Liver (tissue), 9 donors: Measurements from ENCODE around the gene UQCR10. TPM values are rescaled to one million over a fixed set of nuclear protein-coding genes. Genes with fewer than 3 reads are reported as not detected.

Experiments used
- DNase-seq: peaks from one replicate; pipeline ENCODE4 v3.0.0-alpha.2; 2017; ENCODE audit warnings: low spot score
- H3K27ac ChIP-seq, 2 donors: one replicate each; pipeline ENCODE4 v1.7.0; 2013; ENCODE audit warnings: inconsistent platforms in 2 of 2, low read length in 2 of 2, control low read depth in 1 of 2, low read depth in 1 of 2, mild to moderate bottlenecking in 1 of 2
- H3K27me3 ChIP-seq, 4 donors: one replicate each; pipeline versions ENCODE4 v1.6.1 to v1.7.0; 2013; ENCODE audit warnings: low read length in 3 of 4, inconsistent platforms in 1 of 4, mild to moderate bottlenecking in 1 of 4, moderate library complexity in 1 of 4; ENCODE audit not compliant: control insufficient read depth in 4 of 4, insufficient read depth in 4 of 4
- H3K36me3 ChIP-seq, 4 donors: one replicate each; pipeline versions ENCODE4 v1.6.1 to v1.7.0; 2013; ENCODE audit warnings: low read length in 3 of 4, mild to moderate bottlenecking in 3 of 4, low read depth in 1 of 4, moderate library complexity in 1 of 4; ENCODE audit not compliant: control insufficient read depth in 4 of 4, insufficient read depth in 3 of 4
- H3K4me1 ChIP-seq, 4 donors: one replicate each; pipeline versions ENCODE4 v1.6.1 to v1.7.0; 2013; ENCODE audit warnings: low read length in 3 of 4, mild to moderate bottlenecking in 3 of 4, moderate library complexity in 1 of 4; ENCODE audit not compliant: control insufficient read depth in 4 of 4, insufficient read depth in 4 of 4
- H3K4me3 ChIP-seq, 3 donors: one replicate each; pipeline versions ENCODE4 v1.6.1 to v1.7.0; 2013; ENCODE audit warnings: low read length in 3 of 3, control low read depth in 1 of 3, low read depth in 1 of 3, mild to moderate bottlenecking in 1 of 3
- H3K9ac ChIP-seq, 2 donors: one replicate each; pipeline ENCODE4 v1.7.0; 2013; ENCODE audit warnings: low read length in 2 of 2, mild to moderate bottlenecking in 2 of 2, moderate library complexity in 2 of 2, control low read depth in 1 of 2, low read depth in 1 of 2
- H3K9me3 ChIP-seq, 4 donors: one replicate each; pipeline versions ENCODE4 v1.6.1 to v1.7.0; 2013; ENCODE audit warnings: low read length in 3 of 4; ENCODE audit not compliant: control insufficient read depth in 4 of 4
- ATF3 ChIP-seq: IDR thresholded peaks from 2 replicates; pipeline ENCODE4 v1.6.1; 2016; ENCODE audit warnings: antibody characterized with exemption
- CTCF ChIP-seq: fragments of 150-350 bp; IDR thresholded peaks from 2 replicates; pipeline ENCODE4 v1.5.1; 2017; ENCODE audit warnings: improper control_type of control experiment, low read depth, low read length; ENCODE audit not compliant: missing input control
- EGR1 ChIP-seq, 2 donors: IDR thresholded peaks; 2 replicates each; pipeline ENCODE4 v1.6.1; 2016 to 2018; ENCODE audit warnings: antibody characterized with exemption in 2 of 2, low read depth in 2 of 2
- FOXA1 ChIP-seq: IDR thresholded peaks from 2 replicates; pipeline ENCODE4 v1.6.1; 2016; ENCODE audit warnings: antibody characterized with exemption
- FOXA2 ChIP-seq: IDR thresholded peaks from 2 replicates; pipeline ENCODE4 v1.6.1; 2016; ENCODE audit warnings: antibody characterized with exemption
- GABPA ChIP-seq, 2 donors: IDR thresholded peaks in 1 of 2; conservative IDR thresholded peaks in 1 of 2; 2 replicates each; pipeline ENCODE4 v1.6.1; 2016; ENCODE audit warnings: antibody characterized with exemption in 2 of 2, mild to moderate bottlenecking in 1 of 2, moderate library complexity in 1 of 2
- HNF4A ChIP-seq, 2 donors: conservative IDR thresholded peaks; 2 replicates each; pipeline ENCODE4 v1.6.1; 2016; ENCODE audit warnings: antibody characterized with exemption in 2 of 2, mild to moderate bottlenecking in 2 of 2
- HNF4G ChIP-seq: IDR thresholded peaks from 2 replicates; pipeline ENCODE4 v1.6.1; 2016; ENCODE audit warnings: antibody characterized with exemption
- JUND ChIP-seq, 2 donors: IDR thresholded peaks; 2 replicates each; pipeline ENCODE4 v1.6.1; 2016; ENCODE audit warnings: antibody characterized with exemption in 2 of 2
- MAX ChIP-seq: IDR thresholded peaks from 2 replicates; pipeline ENCODE4 v1.6.1; 2016; ENCODE audit warnings: antibody characterized with exemption
- NR2F2 ChIP-seq: IDR thresholded peaks from 2 replicates; pipeline ENCODE4 v1.6.1; 2016; ENCODE audit warnings: antibody characterized with exemption
- RAD21 ChIP-seq, 2 donors: IDR thresholded peaks; 2 replicates each; pipeline ENCODE4 v1.6.1; 2016; ENCODE audit warnings: antibody characterized with exemption in 2 of 2, mild to moderate bottlenecking in 2 of 2
- RXRA ChIP-seq, 2 donors: IDR thresholded peaks; 2 replicates each; pipeline ENCODE4 v1.6.1; 2017 to 2018; ENCODE audit warnings: antibody characterized with exemption in 2 of 2, mild to moderate bottlenecking in 1 of 2
- SP1 ChIP-seq: IDR thresholded peaks from 2 replicates; pipeline ENCODE4 v1.6.1; 2018; ENCODE audit warnings: antibody characterized with exemption, mild to moderate bottlenecking
- TAF1 ChIP-seq: conservative IDR thresholded peaks from 2 replicates; pipeline ENCODE4 v1.6.1; 2016; ENCODE audit warnings: antibody characterized with exemption, mild to moderate bottlenecking
- YY1 ChIP-seq: IDR thresholded peaks from 2 replicates; pipeline ENCODE4 v1.6.1; 2016; ENCODE audit warnings: antibody characterized with exemption, mild to moderate bottlenecking
- ZBTB33 ChIP-seq: IDR thresholded peaks from 2 replicates; pipeline ENCODE4 v1.6.1; 2016; ENCODE audit warnings: antibody characterized with exemption
- WGBS: extraction: QIAGEN DNeasy Blood & Tissue Kit; methylation state at CpG from one replicate; pipeline ENCODE4 v1.1.7; 2013; 5-methylcytosine and 5-hydroxymethylcytosine counted together
- polyA plus RNA-seq, 2 donors: library from polyadenylated mRNA; stranded (reverse) in 1 of 2; unstranded in 1 of 2; fragments of 200-250 nt in 1 of 2; fragments of >200 nt in 1 of 2; fragmentation: Nextera tagmentation in 1 of 2; extraction: Ambion mirVana in 1 of 2; gene quantifications; one replicate each; pipeline versions ENCODE4 v1.2.1 to v1.2.3, GENCODE V29; 2013 to 2015
- total RNA-seq, 2 donors: library from RNA; depleted of rRNA; stranded (reverse); fragments of >200 nt; gene quantifications; one replicate each; pipeline ENCODE4 v1.2.3, GENCODE V29; 2014
- donor health status: healthy.
- donor health status: healthy.
- donor health status: healthy.
- donor health status: healthy.
- donor health status: healthy.

Gene UQCR10
- total and polyA plus RNA-seq, 4 donors: 40.2 to 243 (median 102) TPM

GRCh38 chr22:29793396-29793795 lies 26.2 kb downstream of the UQCR10 start:
- Histone ChIP-seq H3K27me3 (no peaks in the 10 kb centered on the region), H3K4me1 (peaks cover 5 to 18% (median 8%) of the 10 kb centered on the region in 4 donors), H3K4me3 (no peak overlapping the region), H3K27ac (no peak overlapping the region), H3K9me3 (no peaks in the 10 kb centered on the region), H3K9ac (no peak overlapping the region), H3K36me3 (peaks cover 20 to 60% (median 38%) of the 10 kb centered on the region in 4 donors)
- WGBS: 97% methylated on average over 17 of the region's 17 CpGs
- no peak for DNase-seq
- no peak for TF ChIP-seq ZBTB33
- no peak for TF ChIP-seq MAX
- no peak for TF ChIP-seq FOXA1
- TF ChIP-seq HNF4G: no peak
- TF ChIP-seq FOXA2: no peak

GRCh38 chr22:29795663-29796062 lies 28.5 kb downstream of the UQCR10 start:
- WGBS: 87% methylated on average over 5 of the region's 5 CpGs

More at GRCh38 chr22:29795663-29796062, 28.5 kb downstream of the UQCR10 start:
- no peaks in the 10 kb centered on the region for H3K9me3 ChIP-seq
- H3K27me3 ChIP-seq: no peaks in the 10 kb centered on the region
- DNase-seq: no peak
- peaks cover 8 to 43% (median 25%) of the 10 kb centered on the region in 4 donors for H3K36me3 ChIP-seq
- TF ChIP-seq SP1: no peak
- TF ChIP-seq HNF4G: no peak
- TF ChIP-seq TAF1: no peak
- TF ChIP-seq RAD21 (IDR thresholded peaks at IDR 0.05): no peak
- no peak for TF ChIP-seq FOXA2
- no peak for TF ChIP-seq FOXA1
- no peak for TF ChIP-seq JUND (IDR thresholded peaks at IDR 0.05)
- TF ChIP-seq ZBTB33: no peak
- no peak for TF ChIP-seq YY1
- TF ChIP-seq MAX: no peak
- TF ChIP-seq GABPA (IDR thresholded peaks at IDR 0.05 in 1 of 2, conservative IDR thresholded peaks at IDR 0.05 in 1 of 2): no peak
- no peak for TF ChIP-seq NR2F2
- no peak for TF ChIP-seq RXRA (IDR thresholded peaks at IDR 0.05)
- no peak for TF ChIP-seq CTCF
- TF ChIP-seq HNF4A (conservative IDR thresholded peaks at IDR 0.05): no peak
- TF ChIP-seq ATF3: no peak
- no peak for TF ChIP-seq EGR1 (IDR thresholded peaks at IDR 0.05; ENCODE audit: low read depth in 2 of 2)
- H3K9ac ChIP-seq: no peak overlapping the region
- no peak overlapping the region for H3K27ac ChIP-seq
- H3K4me1 ChIP-seq: peaks cover 9 to 36% (median 22%) of the 10 kb centered on the region in 4 donors
- H3K4me3 ChIP-seq: no peak overlapping the region
